PFSK-1 (cell line): ENCODE results near the gene RET.

Experiments used
- POLR2AphosphoS5 ChIP-seq: IDR thresholded peaks from 2 replicates; pipeline ENCODE4 v1.6.1; 2012; ENCODE audit warnings: low read depth, mild to moderate bottlenecking, control low read depth, low read length, moderate library complexity
- TAF1 ChIP-seq: IDR thresholded peaks from 2 replicates; pipeline ENCODE4 v1.6.1; 2012; ENCODE audit warnings: low read length, control low read depth, borderline replicate concordance; ENCODE audit not compliant: insufficient read depth

- TF ChIP-seq TAF1 (no peak), POLR2AphosphoS5 (no peak)
These were observed 38.7 kb upstream of the RET start for GRCh38 chr10:43037942-43038782.
